ENCODE results near the gene GID8. TPM values are rescaled to one million over a fixed set of nuclear protein-coding genes. Genes with fewer than 3 reads are reported as not detected.

Gene GID8
- total and polyA plus RNA-seq, 4 donors: 11.0 to 35.4 (median 23.7) TPM

DNA sequence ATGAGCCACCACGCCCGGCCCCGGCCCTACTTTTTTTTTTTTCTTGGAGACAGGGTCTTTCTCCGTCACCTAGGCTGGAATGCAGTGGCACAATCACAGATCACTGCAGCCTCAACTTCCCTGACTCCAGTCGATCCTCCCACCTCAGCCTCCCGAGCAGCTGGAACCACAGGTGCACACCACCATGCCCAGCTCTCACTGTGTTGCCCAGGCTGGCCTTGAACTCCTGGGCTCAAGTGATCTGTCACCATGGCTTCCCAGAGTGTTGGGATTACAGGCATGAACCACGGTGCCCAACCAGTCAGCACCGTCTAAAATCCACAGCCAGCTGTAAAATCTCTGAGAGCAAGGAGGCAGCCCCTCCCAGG is 32.0 kb downstream of the GID8 start:
- TF ChIP-seq, protein P1, sequence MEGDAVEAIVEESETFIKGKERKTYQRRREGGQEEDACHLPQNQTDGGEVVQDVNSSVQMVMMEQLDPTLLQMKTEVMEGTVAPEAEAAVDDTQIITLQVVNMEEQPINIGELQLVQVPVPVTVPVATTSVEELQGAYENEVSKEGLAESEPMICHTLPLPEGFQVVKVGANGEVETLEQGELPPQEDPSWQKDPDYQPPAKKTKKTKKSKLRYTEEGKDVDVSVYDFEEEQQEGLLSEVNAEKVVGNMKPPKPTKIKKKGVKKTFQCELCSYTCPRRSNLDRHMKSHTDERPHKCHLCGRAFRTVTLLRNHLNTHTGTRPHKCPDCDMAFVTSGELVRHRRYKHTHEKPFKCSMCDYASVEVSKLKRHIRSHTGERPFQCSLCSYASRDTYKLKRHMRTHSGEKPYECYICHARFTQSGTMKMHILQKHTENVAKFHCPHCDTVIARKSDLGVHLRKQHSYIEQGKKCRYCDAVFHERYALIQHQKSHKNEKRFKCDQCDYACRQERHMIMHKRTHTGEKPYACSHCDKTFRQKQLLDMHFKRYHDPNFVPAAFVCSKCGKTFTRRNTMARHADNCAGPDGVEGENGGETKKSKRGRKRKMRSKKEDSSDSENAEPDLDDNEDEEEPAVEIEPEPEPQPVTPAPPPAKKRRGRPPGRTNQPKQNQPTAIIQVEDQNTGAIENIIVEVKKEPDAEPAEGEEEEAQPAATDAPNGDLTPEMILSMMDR (IDR thresholded peaks at IDR 0.05; ENCODE audit: control extremely low read depth, extremely low read depth): no peak
- Histone ChIP-seq H3K4me3 (no peak overlapping the region), H3K4me1 (ENCODE audit: control insufficient read depth in 5 of 5, insufficient read depth in 5 of 5, low read length in 5 of 5) (peaks cover 0 to 3% (median 0%) of the 10 kb centered on the region in 5 donors), H3K36me3 (ENCODE audit: control insufficient read depth in 4 of 4, insufficient read depth in 4 of 4, low read length in 4 of 4) (no peaks in the 10 kb centered on the region), H3K9ac (ENCODE audit: insufficient read depth in 1 of 2, low read length in 2 of 2) (no peak overlapping the region), H3K27ac (ENCODE audit: low read depth in 1 of 2, low read length in 1 of 2) (no peak overlapping the region), H3K27me3 (ENCODE audit: control insufficient read depth in 3 of 3, insufficient read depth in 3 of 3, low read length in 2 of 3) (peaks cover 0 to 26% (median 22%) of the 10 kb centered on the region in 3 donors), H3K9me3 (ENCODE audit: control insufficient read depth in 4 of 4, insufficient read depth in 3 of 4, low read length in 3 of 4) (no peaks in the 10 kb centered on the region)
- 74 to 77% methylated on average over 8 of the region's 8 CpGs for WGBS, 2 donors
- DNase-seq: no peak
- no peak for ATAC-seq (ENCODE audit: insufficient read depth, low FRiP score)

DNA sequence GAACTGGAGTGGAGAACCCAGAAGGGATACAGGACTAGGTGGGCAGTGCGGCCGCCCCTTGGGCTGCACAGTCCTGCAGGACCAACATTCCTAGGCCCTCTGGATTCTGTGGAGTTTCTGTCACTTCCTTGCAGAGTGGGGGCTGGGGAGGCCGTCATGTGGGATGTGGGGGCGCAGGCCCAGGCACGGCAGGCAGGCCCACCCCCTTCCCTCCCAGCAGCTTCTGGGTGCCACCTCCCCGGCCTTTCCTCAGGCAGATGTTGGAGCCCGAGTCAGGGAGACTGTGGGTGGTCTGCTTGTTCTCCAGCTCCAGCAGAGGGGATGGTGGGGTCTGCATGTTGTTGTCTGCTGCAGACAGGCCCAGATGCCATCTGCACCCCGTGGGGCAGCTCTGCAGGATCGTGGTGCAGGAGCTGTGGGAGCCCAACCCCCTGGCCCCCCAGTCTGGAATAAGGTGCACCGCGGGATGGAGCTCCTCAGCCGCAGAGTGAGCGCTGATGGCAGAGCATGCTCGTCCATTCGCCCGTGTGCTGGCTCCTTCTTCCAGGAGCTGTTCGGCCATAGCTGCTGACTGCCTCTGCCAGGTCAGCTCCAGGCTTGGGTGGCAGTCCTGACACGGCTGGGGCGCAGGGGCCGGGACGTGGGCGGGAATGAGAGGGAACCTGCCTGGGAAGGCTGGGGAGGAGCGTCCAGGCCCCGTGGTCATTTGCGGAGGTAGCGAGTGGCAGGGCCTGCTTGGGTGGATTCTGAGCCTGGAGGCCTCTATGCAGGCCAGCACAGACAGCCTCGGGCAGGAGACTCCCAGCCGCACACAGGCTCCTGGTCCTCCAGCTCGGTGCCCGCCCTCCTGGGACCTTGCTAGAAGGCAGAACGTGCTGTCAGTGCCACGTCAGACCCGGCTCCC is 32.6 kb downstream of the GID8 start:
- no peak for DNase-seq
- H3K9me3 ChIP-seq (ENCODE audit: control insufficient read depth in 4 of 4, insufficient read depth in 3 of 4, low read length in 3 of 4): no peaks in the 10 kb centered on the region

DNA sequence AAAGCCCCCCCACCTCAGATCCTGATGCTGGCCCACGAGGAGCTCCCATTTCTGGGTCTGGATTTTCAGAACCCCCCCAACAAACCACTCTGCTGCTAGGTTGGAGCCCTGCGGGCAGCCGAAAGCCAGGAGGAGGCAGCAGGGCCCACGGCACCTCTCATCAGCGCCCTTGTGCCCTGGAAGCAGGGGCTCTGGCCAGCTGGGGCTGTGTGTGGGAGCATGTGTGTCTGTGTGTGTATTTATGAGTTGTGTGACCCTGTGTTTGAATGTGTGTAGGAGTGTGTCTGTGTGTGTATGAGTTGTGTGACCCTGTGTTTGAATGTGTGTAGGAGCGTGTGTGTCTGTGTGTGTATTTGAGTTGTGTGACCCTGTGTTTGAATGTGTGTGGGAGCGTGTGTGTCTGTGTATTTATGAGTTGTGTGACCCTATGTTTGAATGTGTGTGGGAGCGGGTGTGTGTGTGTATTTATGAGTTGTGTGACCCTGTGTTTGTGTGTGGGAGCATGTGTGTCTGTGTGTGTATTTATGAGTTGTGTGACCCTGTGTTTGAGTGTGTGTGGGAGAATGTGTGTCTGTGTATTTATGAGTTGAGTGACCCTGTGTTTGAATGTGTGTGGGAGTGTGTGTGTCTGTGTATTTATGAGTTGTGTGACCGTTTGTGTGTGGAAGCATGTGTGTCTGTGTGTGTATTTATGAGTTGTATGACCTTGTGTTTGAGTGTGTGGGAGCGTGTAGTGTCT is 33.4 kb downstream of the GID8 start:
- Histone ChIP-seq H3K4me3 (no peak overlapping the region), H3K27ac (ENCODE audit: low read depth in 1 of 2, low read length in 1 of 2) (no peak overlapping the region), H3K4me1 (ENCODE audit: control insufficient read depth in 5 of 5, insufficient read depth in 5 of 5, low read length in 5 of 5) (peaks cover 0 to 3% (median 0%) of the 10 kb centered on the region in 5 donors), H3K36me3 (ENCODE audit: control insufficient read depth in 4 of 4, insufficient read depth in 4 of 4, low read length in 4 of 4) (no peaks in the 10 kb centered on the region), H3K9me3 (ENCODE audit: control insufficient read depth in 4 of 4, insufficient read depth in 3 of 4, low read length in 3 of 4) (no peaks in the 10 kb centered on the region), H3K27me3 (ENCODE audit: control insufficient read depth in 3 of 3, insufficient read depth in 3 of 3, low read length in 2 of 3) (peaks cover 0 to 38% (median 31%) of the 10 kb centered on the region in 3 donors), H3K9ac (ENCODE audit: insufficient read depth in 1 of 2, low read length in 2 of 2) (no peak overlapping the region)
- TF ChIP-seq, protein P1 (IDR thresholded peaks at IDR 0.05; ENCODE audit: control extremely low read depth, extremely low read depth): no peak
- DNase-seq (no peak), ATAC-seq (ENCODE audit: insufficient read depth, low FRiP score) (no peak)
- 72 to 87% methylated on average over 10 of the region's 10 CpGs for WGBS, 2 donors

More for the DNA sequence above, 32.6 kb downstream of the GID8 start:
- Histone ChIP-seq H3K9ac (ENCODE audit: insufficient read depth in 1 of 2, low read length in 2 of 2) (no peak overlapping the region), H3K27me3 (ENCODE audit: control insufficient read depth in 3 of 3, insufficient read depth in 3 of 3, low read length in 2 of 3) (peaks cover 0 to 30% (median 27%) of the 10 kb centered on the region in 3 donors), H3K27ac (ENCODE audit: low read depth in 1 of 2, low read length in 1 of 2) (no peak overlapping the region), H3K4me1 (ENCODE audit: control insufficient read depth in 5 of 5, insufficient read depth in 5 of 5, low read length in 5 of 5) (peaks cover 0 to 3% (median 0%) of the 10 kb centered on the region in 5 donors), H3K36me3 (ENCODE audit: control insufficient read depth in 4 of 4, insufficient read depth in 4 of 4, low read length in 4 of 4) (no peaks in the 10 kb centered on the region), H3K4me3 (no peak overlapping the region)
- TF ChIP-seq, protein P1 (IDR thresholded peaks at IDR 0.05; ENCODE audit: control extremely low read depth, extremely low read depth): no peak
- 41 to 52% methylated on average over 33 of the region's 33 CpGs for WGBS, 2 donors
- no peak for ATAC-seq (ENCODE audit: insufficient read depth, low FRiP score)

All from lung (tissue), 12 donors.